ENCODE data around the gene SP140L.

Gene SP140L

DNA sequence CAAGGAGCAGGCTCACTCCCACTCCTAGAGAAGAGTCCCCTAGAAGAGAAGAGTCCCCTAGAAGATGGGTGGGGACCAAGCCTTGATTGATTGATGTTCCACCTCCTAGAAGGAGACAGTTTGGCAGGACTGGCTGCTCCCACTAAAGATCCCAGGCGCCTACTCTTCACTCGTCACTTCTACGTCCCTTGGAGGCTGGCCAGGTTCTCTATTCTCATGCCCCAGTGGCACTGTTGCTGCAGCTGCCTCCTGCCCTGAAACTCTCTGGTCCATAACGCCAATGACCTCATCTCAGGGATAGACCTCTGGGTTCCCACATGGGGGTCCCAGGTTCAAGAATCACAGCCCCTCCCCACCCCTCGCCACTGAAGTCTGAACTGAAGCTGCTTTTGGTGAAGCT lies 2.5 kb upstream of the SP140L start:
- TF ChIP-seq, protein P1, sequence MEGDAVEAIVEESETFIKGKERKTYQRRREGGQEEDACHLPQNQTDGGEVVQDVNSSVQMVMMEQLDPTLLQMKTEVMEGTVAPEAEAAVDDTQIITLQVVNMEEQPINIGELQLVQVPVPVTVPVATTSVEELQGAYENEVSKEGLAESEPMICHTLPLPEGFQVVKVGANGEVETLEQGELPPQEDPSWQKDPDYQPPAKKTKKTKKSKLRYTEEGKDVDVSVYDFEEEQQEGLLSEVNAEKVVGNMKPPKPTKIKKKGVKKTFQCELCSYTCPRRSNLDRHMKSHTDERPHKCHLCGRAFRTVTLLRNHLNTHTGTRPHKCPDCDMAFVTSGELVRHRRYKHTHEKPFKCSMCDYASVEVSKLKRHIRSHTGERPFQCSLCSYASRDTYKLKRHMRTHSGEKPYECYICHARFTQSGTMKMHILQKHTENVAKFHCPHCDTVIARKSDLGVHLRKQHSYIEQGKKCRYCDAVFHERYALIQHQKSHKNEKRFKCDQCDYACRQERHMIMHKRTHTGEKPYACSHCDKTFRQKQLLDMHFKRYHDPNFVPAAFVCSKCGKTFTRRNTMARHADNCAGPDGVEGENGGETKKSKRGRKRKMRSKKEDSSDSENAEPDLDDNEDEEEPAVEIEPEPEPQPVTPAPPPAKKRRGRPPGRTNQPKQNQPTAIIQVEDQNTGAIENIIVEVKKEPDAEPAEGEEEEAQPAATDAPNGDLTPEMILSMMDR (IDR thresholded peaks at IDR 0.05; ENCODE audit: control insufficient read depth, insufficient read depth, low read depth, low read length, missing control alignments): no peak
- no peak for DNase-seq (ENCODE audit: low read depth)
- H3K4me3 ChIP-seq (ENCODE audit: control insufficient read depth, low read depth, low read length): no peak overlapping the region

DNA sequence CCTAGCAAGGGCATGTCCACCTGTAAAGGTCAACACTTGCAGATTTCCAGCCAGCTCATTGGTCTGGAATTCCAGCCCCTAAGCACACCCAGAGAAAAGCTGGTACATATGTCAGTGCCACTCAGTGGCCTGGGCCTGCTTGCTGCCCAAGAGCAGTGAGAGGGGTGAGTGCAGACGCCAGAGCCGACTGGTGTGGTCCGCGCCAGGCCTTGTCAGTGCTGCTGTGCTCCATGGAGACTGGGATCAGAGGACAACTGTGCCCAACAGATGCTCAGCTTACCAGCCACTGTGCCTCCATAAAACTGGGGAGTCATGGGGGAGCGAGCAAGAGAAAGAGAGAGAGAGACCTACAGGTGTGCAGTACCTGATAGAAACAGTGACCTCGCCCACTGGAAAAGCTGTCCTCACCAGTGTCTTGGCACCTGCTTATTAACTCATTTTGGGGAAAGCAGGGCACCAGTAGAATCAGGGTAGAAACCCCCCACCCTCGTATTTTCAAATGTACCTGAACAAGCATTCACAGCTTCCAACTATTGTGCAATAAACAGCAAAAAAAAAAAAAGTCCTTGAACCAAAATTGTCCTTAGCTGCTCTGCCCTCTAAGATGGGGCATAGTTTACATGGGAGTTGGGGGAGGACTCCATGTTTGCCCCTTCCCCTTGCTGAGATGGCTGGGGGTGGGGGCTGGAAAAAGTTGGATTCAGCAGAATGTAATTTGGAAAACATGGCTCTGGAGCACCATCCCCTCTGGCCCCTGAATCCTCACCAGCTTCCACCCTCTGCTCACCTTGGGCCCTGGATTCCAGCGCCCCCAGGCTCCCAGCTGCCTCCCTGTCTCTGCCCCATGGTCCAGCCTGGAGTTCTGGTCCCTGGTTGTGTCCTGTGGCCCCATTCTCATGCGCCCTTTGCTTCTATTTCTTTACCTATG lies 1.4 kb upstream of the SP140L start:
- no peak for DNase-seq (ENCODE audit: low read depth)
- H3K4me3 ChIP-seq (ENCODE audit: control insufficient read depth, low read depth, low read length): no peak overlapping the region
- TF ChIP-seq, protein P1 (IDR thresholded peaks at IDR 0.05; ENCODE audit: control insufficient read depth, insufficient read depth, low read depth, low read length, missing control alignments): no peak

DNA sequence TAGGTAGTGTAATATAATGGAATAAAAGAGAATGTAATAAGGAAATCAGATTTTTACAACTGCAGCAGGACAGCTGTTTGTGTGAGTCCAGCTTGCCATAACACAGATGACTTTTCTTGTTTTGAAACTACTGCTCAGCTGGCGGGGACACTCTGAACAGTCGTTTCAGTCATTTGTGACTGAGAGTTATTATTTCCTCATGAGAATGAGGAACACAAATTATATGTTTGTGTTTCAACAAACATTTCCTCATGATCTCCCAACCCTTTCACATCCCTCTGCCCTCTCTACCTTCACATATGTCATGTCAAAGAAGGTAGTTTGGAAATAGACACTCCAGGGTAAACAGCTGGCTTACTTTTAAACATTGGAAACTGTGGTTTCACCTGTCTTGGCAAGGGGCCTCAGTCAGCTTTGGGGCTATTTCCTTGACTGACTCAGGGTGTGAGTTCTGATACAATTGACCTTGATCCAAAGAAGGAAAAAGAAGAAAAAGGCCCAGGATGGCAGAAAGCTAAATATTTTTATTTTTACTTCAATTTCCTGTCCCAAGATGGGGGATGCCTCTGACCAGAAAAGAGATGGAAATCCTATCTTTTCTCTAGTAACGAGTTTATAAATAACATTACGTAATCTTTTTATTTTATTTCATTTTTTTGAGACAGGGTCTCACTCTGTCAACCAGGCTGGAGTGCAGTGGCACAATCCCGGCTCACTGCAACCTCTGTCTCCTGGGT lies 593 bp downstream of the SP140L start:
- no peak for DNase-seq (ENCODE audit: low read depth)
- H3K4me3 ChIP-seq (ENCODE audit: control insufficient read depth, low read depth, low read length): peak overlapping the region; percentile 37
- TF ChIP-seq, protein P1 (IDR thresholded peaks at IDR 0.05; ENCODE audit: control insufficient read depth, insufficient read depth, low read depth, low read length, missing control alignments): no peak

DNA sequence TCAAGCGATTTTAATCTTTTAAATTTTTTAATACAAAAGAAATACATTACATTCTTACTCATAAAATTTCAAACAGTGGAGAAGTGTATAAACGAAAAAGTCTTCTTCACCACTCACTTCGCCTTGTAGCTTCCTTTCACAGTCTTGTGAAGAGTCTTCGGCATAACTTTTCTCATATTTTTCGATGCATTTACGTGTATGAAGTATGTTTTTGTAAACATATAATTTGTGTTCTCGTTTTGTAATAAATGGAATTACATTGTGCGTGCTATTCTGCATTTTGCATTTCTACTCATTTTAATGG lies 1.1 kb downstream of the SP140L start:
- TF ChIP-seq, protein P1 (IDR thresholded peaks at IDR 0.05; ENCODE audit: control insufficient read depth, insufficient read depth, low read depth, low read length, missing control alignments): no peak
- no peak overlapping the region for H3K4me3 ChIP-seq (ENCODE audit: control insufficient read depth, low read depth, low read length)
- DNase-seq (ENCODE audit: low read depth): no peak

DNA sequence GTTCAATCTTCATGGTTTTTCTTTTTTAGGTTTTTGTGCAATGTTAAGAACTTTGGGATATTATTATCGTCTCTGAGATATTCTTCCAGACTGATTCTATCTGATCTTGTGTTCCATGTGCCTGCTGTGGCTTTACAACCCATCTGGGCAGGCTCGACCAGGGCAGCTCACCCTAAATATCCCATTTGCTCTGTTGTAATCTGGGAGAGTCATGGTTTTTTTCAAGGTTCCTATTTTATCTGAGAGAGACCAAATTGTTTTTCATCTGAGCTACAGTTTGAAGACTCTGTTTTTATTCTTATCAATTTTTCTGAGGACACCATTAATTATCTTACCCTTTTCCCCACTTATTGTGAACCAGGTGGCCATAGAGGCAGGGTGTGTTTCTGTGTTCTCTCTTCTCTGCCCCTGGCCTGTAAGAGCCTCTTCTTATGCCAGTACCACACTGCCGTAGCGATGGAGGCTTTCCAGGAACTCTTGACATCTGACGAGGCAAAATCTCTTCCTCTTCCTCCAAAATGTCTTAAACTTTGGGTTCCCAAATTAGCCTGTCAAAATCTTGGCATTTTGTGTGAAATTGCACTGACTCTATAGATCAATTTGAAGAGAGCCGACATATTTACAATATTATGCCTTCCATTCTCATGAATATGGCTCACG lies 3.1 kb downstream of the SP140L start:
- TF ChIP-seq, protein P1 (IDR thresholded peaks at IDR 0.05; ENCODE audit: control insufficient read depth, insufficient read depth, low read depth, low read length, missing control alignments): no peak
- DNase-seq (ENCODE audit: low read depth): no peak
- no peak overlapping the region for H3K4me3 ChIP-seq (ENCODE audit: control insufficient read depth, low read depth, low read length)

DNA sequence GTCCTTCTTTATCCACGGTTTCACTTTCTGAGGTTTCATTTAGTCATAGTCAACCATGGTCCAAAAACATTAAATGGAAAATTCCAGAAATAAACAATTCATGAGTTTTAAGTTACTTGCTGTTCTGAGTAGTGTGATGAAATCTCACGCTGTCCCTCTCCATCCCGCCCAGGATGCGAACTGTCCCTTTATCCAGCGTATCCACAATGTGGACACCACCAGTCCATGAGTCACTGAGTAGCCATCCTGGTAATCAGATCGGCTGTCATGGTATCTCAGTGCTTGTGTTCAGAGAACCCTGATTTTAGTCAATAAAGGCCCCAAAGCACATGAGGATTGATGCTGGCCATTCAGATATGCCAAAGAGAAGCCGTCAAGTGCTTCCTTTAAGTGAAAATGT lies 3.7 kb downstream of the SP140L start:
- DNase-seq (ENCODE audit: low read depth): no peak
- TF ChIP-seq, protein P1 (IDR thresholded peaks at IDR 0.05; ENCODE audit: control insufficient read depth, insufficient read depth, low read depth, low read length, missing control alignments): no peak
- H3K4me3 ChIP-seq (ENCODE audit: control insufficient read depth, low read depth, low read length): no peak overlapping the region
